HepG2 (cell line): ENCODE measurements around the gene UEVLD. TPM values are rescaled to one million over a fixed set of nuclear protein-coding genes. Genes with fewer than 3 reads are reported as not detected.
A peak's percentile ranks its signal among the peaks of the same experiment; 100 is the strongest.

Experiments
- CHD4 ChIP-seq: fragments of 200-600 bp; sonication (generic); IDR thresholded peaks from 2 replicates; pipeline ENCODE4 v1.7.0; 2017; ENCODE audit warnings: mild to moderate bottlenecking, low read length, borderline replicate concordance
- CSRNP1 ChIP-seq: sonication (generic); formaldehyde crosslinking; IDR thresholded peaks from 2 replicates; pipeline ENCODE4 v1.8.1; 2023; ENCODE audit warnings: mild to moderate bottlenecking, missing genetic modification reagents
- DNMT1 ChIP-seq: sonication (generic); formaldehyde crosslinking; IDR thresholded peaks from 2 replicates; pipeline ENCODE4 v1.5.1; 2020; ENCODE audit warnings: mild to moderate bottlenecking, missing genetic modification reagents
- ESRRA ChIP-seq: sonication (generic); formaldehyde crosslinking; IDR thresholded peaks from 2 replicates; pipeline ENCODE4 v1.5.1; 2020; ENCODE audit warnings: mild to moderate bottlenecking, low read depth, missing genetic modification reagents
- HNRNPL ChIP-seq: fragments of 200-400 bp; formaldehyde crosslinking; IDR thresholded peaks from 2 replicates; pipeline ENCODE4 v1.6.1; 2017; ENCODE audit warnings: mild to moderate bottlenecking, low read depth, low read length
- MYNN ChIP-seq: sonication (generic); formaldehyde crosslinking; IDR thresholded peaks from 2 replicates; pipeline ENCODE4 v1.4.0; 2020; ENCODE audit warnings: mild to moderate bottlenecking, low read depth, missing genetic modification reagents
- NR2F1 ChIP-seq, 2 experiments: fragments of 450-650 bp in 1 of 2; formaldehyde crosslinking in 1 of 2; IDR thresholded peaks; 2 replicates each; pipeline versions ENCODE4 v1.5.0 to v1.6.1; 2016 to 2020; ENCODE audit warnings: mild to moderate bottlenecking in 1 of 2, missing compliant biosample characterization in 1 of 2, missing genetic modification reagents in 1 of 2, moderate library complexity in 1 of 2
- PRDM15 ChIP-seq: sonication (generic); formaldehyde crosslinking; IDR thresholded peaks from 2 replicates; pipeline ENCODE4 v1.4.0; 2020; ENCODE audit warnings: missing genetic modification reagents
- SALL1 ChIP-seq: sonication (generic); formaldehyde crosslinking; IDR thresholded peaks from 2 replicates; pipeline ENCODE4 v1.8.0; 2022; ENCODE audit warnings: mild to moderate bottlenecking, missing genetic modification reagents
- SNAPC5 ChIP-seq: sonication (generic); formaldehyde crosslinking; IDR thresholded peaks from 2 replicates; pipeline ENCODE4 v1.8.1; 2023; ENCODE audit warnings: mild to moderate bottlenecking, missing genetic modification reagents, borderline replicate concordance
- TFE3 ChIP-seq: IDR thresholded peaks from 2 replicates; pipeline ENCODE4 v1.6.1; 2016
- TRIM24 ChIP-seq: sonication (generic); formaldehyde crosslinking; IDR thresholded peaks from 2 replicates; pipeline ENCODE4 v1.8.0; 2022; ENCODE audit warnings: mild to moderate bottlenecking, missing genetic modification reagents
- WIZ ChIP-seq: sonication (generic); formaldehyde crosslinking; IDR thresholded peaks from 2 replicates; pipeline ENCODE4 v1.5.1; 2020; ENCODE audit warnings: mild to moderate bottlenecking, missing genetic modification reagents
- ZC3H13 ChIP-seq: sonication (generic); formaldehyde crosslinking; IDR thresholded peaks from 2 replicates; pipeline ENCODE4 v1.8.1; 2023; ENCODE audit warnings: mild to moderate bottlenecking, missing genetic modification reagents, moderate library complexity
- ZFP82 ChIP-seq: sonication (generic); formaldehyde crosslinking; IDR thresholded peaks from 2 replicates; pipeline ENCODE4 v1.5.1; 2020; ENCODE audit warnings: mild to moderate bottlenecking, missing genetic modification reagents, borderline replicate concordance
- ZNF180 ChIP-seq: sonication (generic); formaldehyde crosslinking; IDR thresholded peaks from 2 replicates; pipeline ENCODE4 v1.4.0; 2020; ENCODE audit warnings: low read depth, missing genetic modification reagents, borderline replicate concordance
- ZNF333 ChIP-seq: sonication (generic); formaldehyde crosslinking; IDR thresholded peaks from 2 replicates; pipeline ENCODE4 v1.4.0; 2020; ENCODE audit warnings: mild to moderate bottlenecking, missing genetic modification reagents, borderline replicate concordance
- ZNF432 ChIP-seq: sonication (generic); formaldehyde crosslinking; IDR thresholded peaks from 2 replicates; pipeline ENCODE4 v1.5.0; 2020; ENCODE audit warnings: missing genetic modification reagents, mild to moderate bottlenecking, borderline replicate concordance
- ZNF546 ChIP-seq: sonication (generic); formaldehyde crosslinking; conservative IDR thresholded peaks from 2 replicates; pipeline ENCODE4 v1.8.1; 2023; ENCODE audit warnings: mild to moderate bottlenecking, missing genetic modification reagents
- ZNF547 ChIP-seq: sonication (generic); formaldehyde crosslinking; IDR thresholded peaks from 2 replicates; pipeline ENCODE4 v1.5.1; 2020; ENCODE audit warnings: mild to moderate bottlenecking, missing genetic modification reagents
- ZNF550 ChIP-seq: sonication (generic); formaldehyde crosslinking; IDR thresholded peaks from 2 replicates; pipeline ENCODE4 v1.4.0; 2020; ENCODE audit warnings: mild to moderate bottlenecking, missing genetic modification reagents, borderline replicate concordance
- ZNF558 ChIP-seq: sonication (generic); formaldehyde crosslinking; IDR thresholded peaks from 2 replicates; pipeline ENCODE4 v1.9.0; 2022; ENCODE audit warnings: mild to moderate bottlenecking, missing genetic modification reagents, borderline replicate concordance
- ZNF607 ChIP-seq: sonication (generic); formaldehyde crosslinking; IDR thresholded peaks from 2 replicates; pipeline ENCODE4 v1.5.1; 2020; ENCODE audit warnings: missing genetic modification reagents, mild to moderate bottlenecking, borderline replicate concordance
- polyA plus RNA-seq, 8 experiments: library from polyadenylated mRNA; depleted of rRNA in 3 of 8; stranded (reverse) in 7 of 8; unstranded in 1 of 8; fragments of >200 nt; fragmentation: Illumina TruSeq in 4 of 8; extraction: Trizol in 4 of 8; gene quantifications; 2 replicates each; pipeline versions ENCODE4 v1.2.1 to v1.2.3, GENCODE V29; 2011 to 2016; ENCODE audit warnings: low read depth in 4 of 8, missing spikeins in 1 of 8, mixed read lengths in 1 of 8; ENCODE audit not compliant: insufficient read depth in 1 of 8
- total RNA-seq, 5 experiments: library from RNA; depleted of rRNA; stranded (reverse); fragments of >200 nt; fragmentation: Illumina TruSeq; extraction: Trizol; gene quantifications; 2 replicates each; pipeline ENCODE4 v1.2.3, GENCODE V29; 2016; ENCODE audit warnings: low read depth in 1 of 5

Gene UEVLD
- total and polyA plus RNA-seq, 2 of the 13 experiments (the other 11 are each of a cell fraction or from before 2014, with no cell fraction given): 5.7 to 13.7 TPM

GRCh38 chr11:18578975-18579598 lies 9.4 kb downstream of the UEVLD start (continued):
- TF ChIP-seq TFE3 (no peak), ZNF607 (CRISPR knock-in tag) (no peak), TRIM24 (CRISPR knock-in tag) (no peak), CSRNP1 (CRISPR knock-in tag) (peak; percentile 76; the same call in 1 of the 2 replicates), ZNF432 (CRISPR knock-in tag) (no peak), ZNF333 (CRISPR knock-in tag) (no peak), WIZ (CRISPR knock-in tag) (no peak), PRDM15 (CRISPR knock-in tag) (no peak), ESRRA (CRISPR knock-in tag) (no peak), CHD4 (peak; percentile 95), ZNF547 (CRISPR knock-in tag) (no peak), SNAPC5 (CRISPR knock-in tag) (0 out of 2 replicates have a peak, but pooled peaks have one; percentile 47), HNRNPL (no peak), ZNF550 (CRISPR knock-in tag) (no peak), ZC3H13 (CRISPR knock-in tag) (no peak), ZFP82 (CRISPR knock-in tag) (no peak), ZNF546 (CRISPR knock-in tag) (no peak), SALL1 (CRISPR knock-in tag) (peak; percentile 75), DNMT1 (CRISPR knock-in tag) (no peak), MYNN (CRISPR knock-in tag) (no peak), ZNF180 (CRISPR knock-in tag) (no peak), ZNF558 (CRISPR knock-in tag) (no peak), NR2F1 (CRISPR knock-in tag; IDR thresholded peaks at IDR 0.05) (peak in 1 of 2 experiments; percentile 27; a peak in 1 of 4 replicates)
